Right lobe of liver (tissue), 6 donors: Measurements from ENCODE around the gene COL4A1. TPM values are rescaled to one million over a fixed set of nuclear protein-coding genes. Genes with fewer than 3 reads are reported as not detected.

Source experiments
- ATAC-seq, 4 donors: fragments of 200-7000 bp; cut with Tn5 transposase; one replicate each; pipeline ENCODE4 v1.9.1; 2020; ENCODE audit warnings: mild to moderate bottlenecking in 4 of 4, moderate library complexity in 4 of 4
- DNase-seq, 3 donors: peaks; one replicate each; pipeline ENCODE4 v3.0.0-alpha.2; 2020
- H3K27ac ChIP-seq, 3 donors: fragments of 200-600 bp; one replicate each; pipeline ENCODE4 v1.8.0; 2022
- H3K27me3 ChIP-seq, 2 donors: fragments of 200-600 bp; one replicate each; pipeline ENCODE4 v1.8.0; 2022
- H3K36me3 ChIP-seq, 4 donors: fragments of 200-600 bp; sonication (generic) in 1 of 4; one replicate each; pipeline versions ENCODE4 v1.5.1 to v1.8.0; 2017 to 2022; ENCODE audit warnings: control low read depth in 1 of 4
- H3K4me1 ChIP-seq, 4 donors: fragments of 200-600 bp; sonication (generic) in 1 of 4; one replicate each; pipeline versions ENCODE4 v1.5.1 to v1.8.0; 2017 to 2022; ENCODE audit warnings: control low read depth in 1 of 4
- H3K4me3 ChIP-seq, 3 donors: fragments of 200-600 bp; one replicate each; pipeline ENCODE4 v1.8.0; 2022
- H3K9me3 ChIP-seq, 4 donors: fragments of 200-600 bp; sonication (generic) in 1 of 4; one replicate each; pipeline versions ENCODE4 v1.5.1 to v1.8.0; 2017 to 2022; ENCODE audit warnings: control low read depth in 1 of 4
- POLR2A ChIP-seq: fragments of 450-650 bp; IDR thresholded peaks from one replicate; pipeline ENCODE4 v1.6.1; 2017; ENCODE audit warnings: antibody characterized with exemption, mild to moderate bottlenecking
- WGBS: methylation state at CpG from one replicate; pipeline ENCODE4 v1.1.6; 2018; ENCODE audit warnings: low coverage, low lambda C conversion rate; ENCODE audit not compliant: insufficient coverage; ENCODE audit errors: missing lambda C conversion rate; 5-methylcytosine and 5-hydroxymethylcytosine counted together
- intact Hi-C, 2 donors: fragments of 100-400 bp; cut with DNase I; formaldehyde crosslinking; loops; one replicate each; pipeline versions ENCODE4 v1.11.2 to v1.14.1; 2022
- total RNA-seq, 6 experiments: library from RNA; depleted of rRNA in 2 of 6; stranded (reverse); fragments of >200 nt in 2 of 6; fragmentation: NEBNext Ultra II Directional in 3 of 6; extraction: Animal tissue kit (Norgen Biotek cat#: 25700) in 3 of 6; gene quantifications; one replicate each; pipeline versions ENCODE4 v1.1.0 to v1.2.4, GENCODE V29; 2016 to 2023
- TF ChIP-seq, protein P1 (sequence below), 4 donors: fragments of 200-600 bp in 3 of 4; fragments of 450-650 bp in 1 of 4; IDR thresholded peaks; one replicate each; pipeline versions ENCODE4 v1.5.1 to v1.8.0; 2016 to 2022; ENCODE audit warnings: antibody characterized with exemption in 4 of 4, mild to moderate bottlenecking in 2 of 4
- donor health status: DM: no; HTN: yes; CAD: no.
- donor health status: DM: no; HTN: no; CAD: no.
- donor health status: DM: no; HTN: no; CAD: no.
- donor health status: DM: no; HTN: yes; CAD: no.
- donor health status: DM: no; HTN: yes; CAD: no.

Gene COL4A1
- total RNA-seq, 6 experiments from 2014 or later = 8.0 to 89.8 (median 41.1) TPM

DNA sequence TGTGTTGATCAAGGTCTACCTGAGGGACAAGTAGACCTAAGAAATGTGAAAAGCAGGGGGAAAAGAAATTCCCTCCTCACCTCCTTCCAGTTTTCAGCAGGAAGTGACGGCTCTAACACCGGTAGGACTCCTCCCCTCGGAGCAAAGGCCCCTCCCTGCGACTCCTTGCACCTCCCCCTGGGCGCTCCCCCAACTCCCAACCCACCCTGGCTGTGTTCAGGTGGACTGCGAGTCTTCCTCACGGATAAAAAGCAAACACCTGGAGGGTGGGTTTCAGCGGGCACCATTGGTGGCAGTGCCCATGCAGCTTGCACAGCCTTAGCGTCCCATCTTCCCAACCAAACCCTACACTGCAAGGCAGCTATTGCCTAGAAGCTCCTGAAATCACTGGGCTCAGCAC, 124.5 kb downstream of the COL4A1 start:
- H3K9me3 ChIP-seq = no peaks in the 10 kb centered on the region
- H3K27ac ChIP-seq = no peak overlapping the region
- DNase-seq (no peak), ATAC-seq (no peak)
- no peaks in the 10 kb centered on the region for H3K27me3 ChIP-seq
- intact Hi-C loops = no loop called here
- no peaks in the 10 kb centered on the region for H3K4me1 ChIP-seq
- H3K4me3 ChIP-seq = no peak overlapping the region
- 87% methylated on average over 3 of the region's 9 CpGs for WGBS
- H3K36me3 ChIP-seq = no peaks in the 10 kb centered on the region
- TF ChIP-seq, protein P1, sequence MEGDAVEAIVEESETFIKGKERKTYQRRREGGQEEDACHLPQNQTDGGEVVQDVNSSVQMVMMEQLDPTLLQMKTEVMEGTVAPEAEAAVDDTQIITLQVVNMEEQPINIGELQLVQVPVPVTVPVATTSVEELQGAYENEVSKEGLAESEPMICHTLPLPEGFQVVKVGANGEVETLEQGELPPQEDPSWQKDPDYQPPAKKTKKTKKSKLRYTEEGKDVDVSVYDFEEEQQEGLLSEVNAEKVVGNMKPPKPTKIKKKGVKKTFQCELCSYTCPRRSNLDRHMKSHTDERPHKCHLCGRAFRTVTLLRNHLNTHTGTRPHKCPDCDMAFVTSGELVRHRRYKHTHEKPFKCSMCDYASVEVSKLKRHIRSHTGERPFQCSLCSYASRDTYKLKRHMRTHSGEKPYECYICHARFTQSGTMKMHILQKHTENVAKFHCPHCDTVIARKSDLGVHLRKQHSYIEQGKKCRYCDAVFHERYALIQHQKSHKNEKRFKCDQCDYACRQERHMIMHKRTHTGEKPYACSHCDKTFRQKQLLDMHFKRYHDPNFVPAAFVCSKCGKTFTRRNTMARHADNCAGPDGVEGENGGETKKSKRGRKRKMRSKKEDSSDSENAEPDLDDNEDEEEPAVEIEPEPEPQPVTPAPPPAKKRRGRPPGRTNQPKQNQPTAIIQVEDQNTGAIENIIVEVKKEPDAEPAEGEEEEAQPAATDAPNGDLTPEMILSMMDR (IDR thresholded peaks at IDR 0.05) = no peak
- TF ChIP-seq POLR2A = no peak

- Histone ChIP-seq H3K36me3 (no peaks in the 10 kb centered on the region), H3K4me1 (no peaks in the 10 kb centered on the region), H3K27ac (no peak overlapping the region), H3K9me3 (no peaks in the 10 kb centered on the region), H3K27me3 (no peaks in the 10 kb centered on the region), H3K4me3 (no peak overlapping the region)
- DNase-seq = no peak
- 69% methylated on average over 6 of the region's 11 CpGs for WGBS
- intact Hi-C loops = no loop called here
- TF ChIP-seq, protein P1 (IDR thresholded peaks at IDR 0.05) = no peak
- no peak for ATAC-seq
Measured at GRCh38 chr13:110182003-110182402, 125.0 kb downstream of the COL4A1 start.

DNA sequence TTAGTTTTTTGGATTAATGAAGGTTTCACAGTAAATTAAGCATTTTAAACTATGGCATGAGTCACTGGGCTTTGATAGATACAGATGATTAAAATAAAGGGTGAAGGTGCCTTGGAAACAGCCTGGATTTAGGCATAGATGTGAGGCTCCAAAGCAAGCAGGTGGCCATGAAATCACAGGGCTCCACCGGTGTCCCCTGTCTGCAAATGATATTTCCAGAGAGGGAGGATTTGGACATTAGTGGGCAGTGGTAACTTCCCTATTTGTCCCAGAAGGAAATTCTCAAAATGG, 127.2 kb downstream of the COL4A1 start:
- Histone ChIP-seq H3K27ac (no peak overlapping the region), H3K4me1 (no peaks in the 10 kb centered on the region), H3K9me3 (no peaks in the 10 kb centered on the region), H3K27me3 (no peaks in the 10 kb centered on the region), H3K4me3 (no peak overlapping the region), H3K36me3 (peaks cover 0 to 4% (median 0%) of the 10 kb centered on the region in 4 donors)
- TF ChIP-seq, protein P1 (IDR thresholded peaks at IDR 0.05) = no peak
- TF ChIP-seq POLR2A = no peak
- intact Hi-C loops = no loop called here
- DNase-seq (no peak), ATAC-seq (no peak)
- WGBS = 71% methylated on average over 1 of the region's 1 CpG

GRCh38 chr13:110179116-110179856, 127.7 kb downstream of the COL4A1 start:
- no peaks in the 10 kb centered on the region for H3K4me1 ChIP-seq
- 80% methylated on average over 14 of the region's 16 CpGs for WGBS
- no peaks in the 10 kb centered on the region for H3K9me3 ChIP-seq
- DNase-seq = no peak
- no peak for ATAC-seq
- no peak overlapping the region for H3K4me3 ChIP-seq
- intact Hi-C loops = no loop called here
- H3K36me3 ChIP-seq = peaks cover 0 to 4% (median 0%) of the 10 kb centered on the region in 4 donors
- H3K27me3 ChIP-seq = no peaks in the 10 kb centered on the region
- no peak for TF ChIP-seq POLR2A
- TF ChIP-seq, protein P1 (IDR thresholded peaks at IDR 0.05) = no peak
- no peak overlapping the region for H3K27ac ChIP-seq
